HepG2 (cell line): ENCODE measurements around the gene FGGY. TPM values are rescaled to one million over a fixed set of nuclear protein-coding genes. Genes with fewer than 3 reads are reported as not detected.

Experiments used
- ATAC-seq: fragments of 200-7000 bp; cut with Tn5 transposase; 3 replicates; pipeline ENCODE4 v1.9.1; 2020; ENCODE audit warnings: mild to moderate bottlenecking, moderate library complexity
- BruUV-seq: library from RNA; stranded (reverse); fragments of 400-500 nt; replicated peaks from 2 replicates; lab custom pipeline; 2021; lab: Mats Ljungman, UMichigan
- CTCF ChIA-PET: fragments of 300-600 bp; formaldehyde crosslinking; extraction: SDS; loops from one replicate; lab custom pipeline; 2021; ENCODE audit warnings: low total read pairs, inconsistent platforms, low intra/inter-chr PET ratio; lab: Yijun Ruan, JAX
- POLR2A ChIA-PET: fragments of 350-600 bp; sonication (Branson Sonifier 250); formaldehyde crosslinking; loops from one replicate; lab custom pipeline; 2020; ENCODE audit warnings: antibody characterized with exemption, inconsistent platforms; lab: Yijun Ruan, JAX
- DNase-seq: peaks from one replicate; pipeline ENCODE4 v3.0.0-alpha.2; 2015; ENCODE audit warnings: low spot score
- FAIRE-seq: peaks from 3 replicates; lab custom pipeline; 2011; peaks lifted over from hg19 to GRCh38; lab: Jason Lieb, UNC
- H2AFZ ChIP-seq: one replicate; pipeline ENCODE4 v1.6.1; 2011; ENCODE audit warnings: low read length, inconsistent platforms
- H3K27ac ChIP-seq: fragments of 300-600 bp; 3 replicates; pipeline ENCODE4 v1.8.0; 2011; ENCODE audit warnings: mixed run types, mild to moderate bottlenecking, mixed read lengths, low read length, inconsistent platforms; ENCODE audit not compliant: insufficient read depth; ENCODE audit errors: extremely low read length
- H3K27me3 ChIP-seq, 2 experiments: fragments of 200-600 bp in 1 of 2; 2 replicates in 1 of 2; 3 replicates in 1 of 2; pipeline versions ENCODE4 v1.6.0 to v1.8.0; 2011; ENCODE audit warnings: low read length in 2 of 2, mild to moderate bottlenecking in 2 of 2, moderate library complexity in 2 of 2, inconsistent platforms in 1 of 2; ENCODE audit not compliant: insufficient read depth in 2 of 2, control insufficient read depth in 1 of 2
- H3K36me3 ChIP-seq, 2 experiments: fragments of 200-600 bp in 1 of 2; replicated peaks in 1 of 2; 2 replicates in 1 of 2; 3 replicates in 1 of 2; pipeline versions ENCODE4 v1.5.1 to v1.8.0; 2011; ENCODE audit warnings: low read length in 2 of 2, inconsistent platforms in 1 of 2; ENCODE audit not compliant: insufficient read depth in 2 of 2, control insufficient read depth in 1 of 2
- H3K4me1 ChIP-seq: 2 replicates; pipeline ENCODE4 v1.5.1; 2012; ENCODE audit warnings: low read length, inconsistent platforms; ENCODE audit not compliant: insufficient read depth
- H3K4me2 ChIP-seq: 2 replicates; pipeline ENCODE4 v1.6.0; 2011; ENCODE audit warnings: low read depth, low read length, inconsistent platforms
- H3K4me3 ChIP-seq, 3 experiments: fragments of 200-600 bp in 1 of 3; sonication (generic), shearing (Covaris generic) in 1 of 3; replicated peaks in 1 of 3; 2 replicates each; pipeline ENCODE4 v1.5.1; 2011 to 2016; ENCODE audit warnings: low read length in 3 of 3, inconsistent platforms in 2 of 3, low read depth in 2 of 3, mild to moderate bottlenecking in 2 of 3, control low read depth in 1 of 3, mixed read lengths in 1 of 3; ENCODE audit not compliant: insufficient read depth in 1 of 3
- H3K79me2 ChIP-seq: one replicate; pipeline ENCODE4 v1.6.1; 2011; ENCODE audit warnings: low read length, inconsistent platforms; ENCODE audit not compliant: insufficient read depth
- H3K9ac ChIP-seq: 2 replicates; pipeline ENCODE4 v1.6.0; 2011; ENCODE audit warnings: mild to moderate bottlenecking, low read depth, low read length, inconsistent platforms; ENCODE audit not compliant: insufficient read depth
- H3K9me3 ChIP-seq: 2 replicates; pipeline ENCODE4 v1.5.1; 2012; ENCODE audit warnings: mild to moderate bottlenecking, low read length
- H4K20me1 ChIP-seq: 2 replicates; pipeline ENCODE4 v1.6.0; 2011; ENCODE audit warnings: inconsistent platforms, mild to moderate bottlenecking, low read length, moderate library complexity; ENCODE audit not compliant: insufficient read depth
- CBX5 ChIP-seq: sonication (generic); formaldehyde crosslinking; IDR thresholded peaks from 2 replicates; pipeline ENCODE4 v1.4.0; 2020; ENCODE audit warnings: missing genetic modification reagents, borderline replicate concordance
- DMAP1 ChIP-seq: IDR thresholded peaks from 2 replicates; pipeline ENCODE4 v1.6.1; 2016
- IKZF5 ChIP-seq: IDR thresholded peaks from 2 replicates; pipeline ENCODE4 v1.6.1; 2018; ENCODE audit warnings: missing genetic modification reagents, mild to moderate bottlenecking, missing compliant biosample characterization
- JARID2 ChIP-seq: sonication (generic); formaldehyde crosslinking; IDR thresholded peaks from 2 replicates; pipeline ENCODE4 v1.8.1; 2023; ENCODE audit warnings: missing genetic modification reagents, inconsistent platforms; ENCODE audit not compliant: insufficient replicate concordance
- KMT2B ChIP-seq: IDR thresholded peaks from 2 replicates; pipeline ENCODE4 v1.6.1; 2016; ENCODE audit warnings: missing genetic modification reagents, missing compliant biosample characterization
- NCOA2 ChIP-seq: sonication (generic); formaldehyde crosslinking; IDR thresholded peaks from 2 replicates; pipeline ENCODE4 v1.8.0; 2022; ENCODE audit warnings: inconsistent platforms
- NFYB ChIP-seq: sonication (generic); formaldehyde crosslinking; IDR thresholded peaks from 2 replicates; pipeline ENCODE4 v1.4.0; 2020; ENCODE audit warnings: missing genetic modification reagents
- PAX8 ChIP-seq: sonication (generic); formaldehyde crosslinking; IDR thresholded peaks from 2 replicates; pipeline ENCODE4 v1.8.0; 2022; ENCODE audit warnings: mild to moderate bottlenecking, missing genetic modification reagents, borderline replicate concordance
- ZBTB43 ChIP-seq: sonication (generic); formaldehyde crosslinking; conservative IDR thresholded peaks from 2 replicates; pipeline ENCODE4 v1.4.0; 2020; ENCODE audit warnings: missing genetic modification reagents
- ZKSCAN1 ChIP-seq: fragments of 150-350 bp; IDR thresholded peaks from 2 replicates; pipeline ENCODE4 v1.6.1; 2014; ENCODE audit warnings: low read length
- ZNF230 ChIP-seq: sonication (generic); formaldehyde crosslinking; IDR thresholded peaks from 2 replicates; pipeline ENCODE4 v1.4.0; 2020; ENCODE audit warnings: mild to moderate bottlenecking, missing genetic modification reagents
- ZNF446 ChIP-seq: sonication (generic); formaldehyde crosslinking; IDR thresholded peaks from 2 replicates; pipeline ENCODE4 v1.5.0; 2020; ENCODE audit warnings: mild to moderate bottlenecking, missing genetic modification reagents
- ZNF687 ChIP-seq: sonication (generic); formaldehyde crosslinking; IDR thresholded peaks from 2 replicates; pipeline ENCODE4 v1.5.1; 2020; ENCODE audit warnings: mild to moderate bottlenecking, missing genetic modification reagents, moderate library complexity
- ZSCAN31 ChIP-seq: sonication (generic); formaldehyde crosslinking; IDR thresholded peaks from 2 replicates; pipeline ENCODE4 v1.5.0; 2020; ENCODE audit warnings: low read depth, mild to moderate bottlenecking, missing genetic modification reagents
- WGBS: methylation state at CpG from one replicate; pipeline ENCODE4 v1.1.6; 2017; ENCODE audit warnings: low lambda C conversion rate; 5-methylcytosine and 5-hydroxymethylcytosine counted together
- in situ Hi-C: cut with HindIII; loops from 2 replicates; pipeline ENCODE4 v1.10.0; 2017; ENCODE audit warnings: low pct_unique_long_range_greater_than_20kb; ENCODE audit not compliant: extremely low pct_ligation_motif_present
- intact Hi-C: fragments of 100-400 bp; cut with micrococcal nuclease; formaldehyde crosslinking; loops from one replicate; pipeline ENCODE4 v1.10.0; 2022; ENCODE audit not compliant: unreplicated experiment
- polyA plus RNA-seq, 8 experiments: library from polyadenylated mRNA; depleted of rRNA in 3 of 8; stranded (reverse) in 7 of 8; unstranded in 1 of 8; fragments of >200 nt; fragmentation: Illumina TruSeq in 4 of 8; extraction: Trizol in 4 of 8; gene quantifications; 2 replicates each; pipeline versions ENCODE4 v1.2.1 to v1.2.3, GENCODE V29; 2011 to 2016; ENCODE audit warnings: low read depth in 4 of 8, missing spikeins in 1 of 8, mixed read lengths in 1 of 8; ENCODE audit not compliant: insufficient read depth in 1 of 8
- total RNA-seq, 5 experiments: library from RNA; depleted of rRNA; stranded (reverse); fragments of >200 nt; fragmentation: Illumina TruSeq; extraction: Trizol; gene quantifications; 2 replicates each; pipeline ENCODE4 v1.2.3, GENCODE V29; 2016; ENCODE audit warnings: low read depth in 1 of 5

The FGGY gene
- total and polyA plus RNA-seq, 2 of the 13 experiments (the other 11 are each of a cell fraction or from before 2014, with no cell fraction given) = 15.7 to 27.5 TPM

- TF ChIP-seq NFYB (CRISPR knock-in tag) (no peak), DMAP1 (CRISPR knock-in tag) (no peak), JARID2 (CRISPR knock-in tag) (no peak), IKZF5 (CRISPR knock-in tag) (no peak), ZNF446 (CRISPR knock-in tag) (no peak), ZNF230 (CRISPR knock-in tag) (no peak), ZSCAN31 (CRISPR knock-in tag) (no peak), NCOA2 (peak; percentile 75), ZKSCAN1 (no peak), PAX8 (CRISPR knock-in tag) (no peak), KMT2B (CRISPR knock-in tag) (no peak), ZBTB43 (CRISPR knock-in tag) (no peak)
These were observed 253.0 kb downstream of the FGGY start (continued) for GRCh38 chr1:59549903-59550302.

- H3K27me3 ChIP-seq = no peaks in the 10 kb centered on the region
- BruUV-seq = no TSS peak
- ChIA-PET CTCF (no interaction called here), POLR2A (no interaction called here)
- no peak for ATAC-seq
- FAIRE-seq = no peak
- no peak overlapping the region for H3K9ac ChIP-seq
- H3K79me2 ChIP-seq = no peaks in the 10 kb centered on the region
- no peaks in the 10 kb centered on the region; a peak in 1 of 5 replicates for H3K36me3 ChIP-seq
- peaks cover 69% of the 10 kb centered on the region for H3K4me1 ChIP-seq
- H3K27ac ChIP-seq = no peak overlapping the region
- DNase-seq = no peak
- no peak overlapping the region for H2AFZ ChIP-seq
- in situ Hi-C loops (loop anchor here (10.0 kb wide), 2 partner anchors 123 to 257 kb away; partner anchors contain the start of gene FGGY), intact Hi-C loops (loop anchor here (10.0 kb wide), 1 partner anchor 767 kb away; the partner anchor contains the start of gene JUN)
- H4K20me1 ChIP-seq = no peaks in the 10 kb centered on the region
- H3K9me3 ChIP-seq = no peaks in the 10 kb centered on the region
- 96% methylated on average over 3 of the region's 3 CpGs for WGBS
- TF ChIP-seq ZNF687 = 0 out of 2 replicates have a peak, but pooled peaks have one; percentile 9
- no peak for TF ChIP-seq CBX5
- no peak overlapping the region for H3K4me2 ChIP-seq
- H3K4me3 ChIP-seq = no peak overlapping the region
These were observed 255.1 kb downstream of the FGGY start for GRCh38 chr1:59552007-59552406.
